Femur (tissue), 1 donor: Measurements from ENCODE around the gene CRISPLD2.
A peak's percentile ranks its signal among the peaks of the same experiment; 100 is the strongest.
"Not testable (repeated sequence)": the region's sequence is repeated elsewhere in the genome, so short reads cannot be mapped to it uniquely, and the experiment has no call there.

Source experiments
- DNase-seq: peaks from one replicate; pipeline ENCODE4 v3.0.0-alpha.2; 2017

CRISPLD2 gene

DNA sequence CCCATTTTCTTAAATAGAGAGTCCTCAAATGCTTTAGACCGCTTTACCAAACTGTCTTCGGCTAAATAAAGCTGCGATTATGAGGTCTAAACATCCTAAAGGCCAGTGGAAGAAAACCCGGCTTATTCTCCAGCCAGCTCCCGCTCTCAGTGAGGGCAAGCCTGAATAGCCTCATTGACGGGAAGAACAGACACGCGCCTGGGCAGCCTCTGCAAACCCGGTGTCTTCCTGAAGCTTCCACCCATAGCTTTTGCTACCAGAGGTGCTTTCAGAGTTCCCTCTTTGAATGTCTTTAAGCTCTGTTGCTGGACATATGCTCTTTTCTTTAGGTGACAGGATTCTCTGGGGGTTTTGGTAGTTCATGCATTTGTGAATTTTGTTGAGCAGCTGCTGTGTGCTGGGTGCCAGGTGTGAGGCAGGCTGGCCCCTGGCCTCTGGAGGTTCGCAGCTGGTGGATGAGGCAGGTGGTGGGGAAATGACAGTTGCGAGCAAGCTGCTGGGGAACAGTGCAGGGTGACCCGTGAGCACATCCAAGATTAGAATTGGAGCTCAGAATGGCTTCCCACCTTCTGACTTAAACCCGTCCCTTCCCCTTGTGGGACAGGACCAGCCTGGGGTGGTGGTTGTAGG, 44.7 kb downstream of the CRISPLD2 start:
- peak; percentile 55 for DNase-seq

GRCh38 chr16:84867696-84868095, 47.9 kb downstream of the CRISPLD2 start:
- DNase-seq = no peak

DNA sequence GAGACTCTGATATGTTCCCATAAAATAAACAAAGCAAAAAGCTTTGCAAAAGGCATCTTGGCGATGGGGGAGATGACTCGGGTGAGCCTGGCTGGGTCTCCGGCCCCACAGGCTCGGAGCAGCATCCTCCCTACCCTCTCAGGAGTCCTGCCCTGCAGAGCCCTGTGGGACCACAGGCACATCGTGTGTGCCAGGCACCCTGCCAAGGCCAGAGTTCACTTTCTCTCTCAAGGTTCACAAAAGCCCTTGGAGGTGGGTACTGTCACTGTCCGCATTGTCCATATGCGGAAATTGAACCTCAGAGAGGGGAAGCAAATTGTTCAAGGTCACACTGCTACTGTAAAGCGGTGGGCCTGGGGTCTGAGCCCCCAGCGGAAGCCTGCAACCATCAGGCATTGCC, 48.5 kb downstream of the CRISPLD2 start:
- no peak for DNase-seq

DNA sequence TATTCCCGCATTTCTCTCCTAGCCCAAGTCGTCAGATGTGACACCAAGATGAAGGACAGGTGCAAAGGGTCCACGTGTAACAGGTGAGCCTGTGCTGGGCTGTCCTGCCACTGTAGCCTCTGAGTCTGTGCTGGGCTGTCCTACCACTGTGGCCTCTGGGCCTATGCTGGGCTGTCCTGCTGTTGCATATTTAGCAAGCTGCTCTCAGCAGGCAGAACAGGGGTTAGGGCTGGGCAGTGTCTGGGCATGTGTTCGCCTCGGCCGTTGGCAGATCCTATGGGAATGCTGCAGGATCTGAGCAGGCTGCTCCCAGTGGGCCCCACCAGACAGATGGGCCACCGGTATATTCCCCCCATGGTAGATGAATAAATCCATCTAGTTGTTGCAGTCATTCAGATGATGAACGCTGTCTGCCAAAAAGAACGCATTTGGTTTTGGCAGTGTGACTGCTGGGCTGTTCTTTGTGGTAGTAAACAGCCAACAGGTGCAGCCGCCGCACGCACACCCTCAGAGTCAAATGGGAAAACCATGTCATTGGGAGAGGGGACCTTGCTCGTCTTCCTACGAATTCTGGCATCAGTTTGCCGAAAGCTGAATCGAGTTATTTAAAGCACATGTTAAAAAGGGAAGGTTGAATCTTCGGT, 49.2 kb downstream of the CRISPLD2 start:
- peak; percentile 47 for DNase-seq

DNA sequence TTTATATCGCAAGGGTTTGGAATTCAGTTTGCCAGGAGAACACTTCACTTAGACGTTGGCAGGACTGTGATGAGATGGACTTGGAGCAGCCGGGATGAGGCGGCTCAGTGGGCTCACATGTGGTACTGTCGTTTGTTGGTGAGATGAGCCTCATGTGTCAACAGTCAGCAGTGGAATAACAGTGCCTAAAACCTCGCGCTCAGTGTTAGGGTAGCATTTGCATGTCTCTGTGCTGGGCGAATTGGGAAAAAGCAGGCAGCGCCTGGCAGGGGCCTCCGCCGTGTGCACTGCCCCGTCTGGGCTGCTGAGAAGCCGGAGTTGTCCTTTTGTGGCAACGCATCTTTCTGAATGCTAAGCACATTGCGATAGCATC, 49.7 kb downstream of the CRISPLD2 start:
- DNase-seq = no peak

DNA sequence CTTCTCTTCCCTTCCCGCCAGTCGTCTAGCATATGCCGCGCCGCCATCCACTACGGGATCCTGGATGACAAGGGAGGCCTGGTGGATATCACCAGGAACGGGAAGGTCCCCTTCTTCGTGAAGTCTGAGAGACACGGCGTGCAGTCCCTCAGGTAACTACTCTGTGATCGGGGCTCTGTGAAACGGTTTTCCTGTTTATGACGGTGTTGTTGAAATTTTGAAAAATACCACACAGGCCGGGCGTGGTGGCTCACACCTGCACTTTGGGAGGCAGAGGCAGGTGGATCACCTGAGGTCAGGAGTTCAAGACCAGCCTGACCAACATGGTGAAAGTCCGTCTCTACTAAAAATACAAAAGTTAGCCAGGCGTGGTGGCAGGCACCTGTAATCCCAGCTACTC, 53.2 kb downstream of the CRISPLD2 start:
- not testable (repeated sequence) for DNase-seq

DNA sequence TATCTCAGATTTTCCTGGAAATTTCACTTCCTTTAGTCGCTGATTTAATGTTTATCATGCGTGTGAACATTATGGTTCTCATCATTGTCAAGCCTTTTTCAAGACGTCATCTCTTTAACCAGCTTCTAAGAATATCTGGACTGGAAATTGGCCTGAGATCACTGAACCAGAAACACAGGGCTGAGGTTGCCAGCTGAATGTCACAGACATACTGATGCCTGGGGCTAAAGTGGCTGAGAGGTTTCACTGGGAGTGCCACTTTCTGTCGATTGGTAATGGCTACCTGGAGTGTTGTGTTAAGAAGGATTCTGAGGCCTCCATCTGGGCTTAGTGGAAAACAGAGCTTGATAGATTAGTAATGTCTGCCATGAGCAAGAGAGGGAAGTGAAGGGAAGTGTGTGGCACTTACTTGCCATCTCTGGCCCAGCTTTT, 54.2 kb downstream of the CRISPLD2 start:
- DNase-seq = no peak

- no peak for DNase-seq
Measured at GRCh38 chr16:84874553-84874952, 54.8 kb downstream of the CRISPLD2 start.

DNA sequence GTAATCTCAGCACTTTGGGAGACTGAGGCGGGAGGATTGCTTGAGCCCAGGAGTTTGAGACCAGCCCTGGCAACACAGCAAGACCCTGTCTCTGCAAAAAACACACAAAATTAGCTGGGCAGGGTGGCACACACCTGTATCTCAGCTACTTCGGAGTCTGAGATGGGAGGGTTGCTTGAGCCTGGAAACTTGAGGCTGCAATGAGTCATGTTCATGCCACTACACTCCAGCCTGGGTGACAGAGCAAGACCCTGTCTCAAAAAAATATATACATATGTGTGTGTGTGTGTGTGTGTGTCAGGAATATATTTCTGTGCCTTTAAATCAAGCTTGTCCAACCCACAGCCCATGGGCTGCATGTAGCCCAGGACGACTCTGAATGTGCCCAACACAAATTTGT, 55.2 kb downstream of the CRISPLD2 start:
- DNase-seq = no peak

GRCh38 chr16:84875846-84876245, 56.1 kb downstream of the CRISPLD2 start:
- no peak for DNase-seq

DNA sequence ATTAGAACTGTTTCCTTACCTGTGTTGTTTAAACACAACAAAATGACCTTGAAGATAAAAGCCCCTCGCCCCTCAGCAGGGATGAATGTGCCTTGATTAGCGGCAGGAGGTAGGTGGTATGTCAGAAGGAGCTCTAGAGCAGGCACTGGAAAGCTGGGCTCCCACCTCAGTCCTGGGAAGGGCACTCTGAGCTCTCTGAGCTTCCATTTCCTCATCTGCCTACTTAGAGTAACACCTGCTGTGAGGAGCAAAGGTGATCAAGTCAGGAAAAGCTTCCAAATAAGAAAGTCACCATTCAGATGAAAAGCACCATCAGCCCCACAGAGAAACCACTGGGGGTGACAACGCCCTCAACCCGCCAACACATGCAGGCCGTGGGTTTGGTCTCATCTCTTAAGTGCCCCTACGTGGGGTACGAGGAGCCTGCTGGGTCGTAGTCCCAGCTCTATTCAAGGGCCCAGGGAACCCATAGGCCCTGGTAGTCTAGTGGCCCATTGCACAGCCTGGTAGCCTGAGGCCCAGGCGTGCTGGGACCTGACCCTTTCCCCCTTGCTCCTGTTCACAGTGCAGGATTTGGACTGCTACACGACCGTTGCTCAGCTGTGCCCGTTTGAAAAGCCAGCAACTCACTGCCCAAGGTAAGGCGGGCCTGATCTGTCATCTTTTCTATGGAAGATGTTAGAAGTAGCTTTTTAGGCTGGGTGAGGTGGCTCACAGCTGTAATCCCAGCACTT, 57.3 kb downstream of the CRISPLD2 start:
- no peak for DNase-seq

GRCh38 chr16:84878770-84879169, 59.0 kb downstream of the CRISPLD2 start:
- DNase-seq = no peak

GRCh38 chr16:84879569-84880487, 60.0 kb downstream of the CRISPLD2 start:
- DNase-seq = no peak

DNA sequence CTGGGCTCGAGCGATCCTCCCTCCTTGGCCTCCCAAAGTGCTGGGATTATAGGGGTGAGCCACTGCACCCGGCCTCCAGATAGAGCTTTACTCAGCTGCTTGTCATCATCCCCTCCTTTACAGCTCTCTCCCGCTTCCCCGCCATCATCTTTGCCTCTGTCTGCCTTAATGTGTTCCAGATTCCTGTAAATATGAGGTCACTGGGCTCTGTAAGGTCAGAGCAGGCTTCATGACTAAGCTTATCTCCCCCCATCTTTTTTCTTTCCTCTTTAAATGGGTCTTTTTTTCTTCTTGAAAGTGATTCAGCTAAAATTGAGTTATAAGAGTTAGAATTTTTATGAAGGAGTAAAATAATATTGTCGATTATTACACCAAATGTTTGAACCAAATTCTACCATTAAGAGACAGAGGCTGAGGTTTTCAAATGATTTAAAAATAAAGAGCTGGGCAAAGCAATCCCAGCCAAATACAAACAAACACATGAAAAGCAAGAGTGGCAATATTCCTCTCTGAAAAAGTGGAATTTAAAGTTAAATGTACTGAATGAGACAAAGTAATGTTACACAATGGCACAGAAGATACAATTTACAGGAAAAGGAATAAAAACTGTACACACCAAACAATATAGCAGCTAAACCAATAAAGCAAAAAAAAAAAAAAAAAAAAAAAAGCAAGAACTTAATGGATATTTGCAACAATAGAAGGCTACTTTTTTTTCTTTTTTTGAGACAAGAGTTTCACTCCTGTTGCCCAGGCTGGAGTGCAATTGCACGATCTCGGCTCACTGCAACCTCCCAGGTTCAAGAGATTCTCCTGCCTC, 62.1 kb downstream of the CRISPLD2 start:
- DNase-seq = no peak

DNA sequence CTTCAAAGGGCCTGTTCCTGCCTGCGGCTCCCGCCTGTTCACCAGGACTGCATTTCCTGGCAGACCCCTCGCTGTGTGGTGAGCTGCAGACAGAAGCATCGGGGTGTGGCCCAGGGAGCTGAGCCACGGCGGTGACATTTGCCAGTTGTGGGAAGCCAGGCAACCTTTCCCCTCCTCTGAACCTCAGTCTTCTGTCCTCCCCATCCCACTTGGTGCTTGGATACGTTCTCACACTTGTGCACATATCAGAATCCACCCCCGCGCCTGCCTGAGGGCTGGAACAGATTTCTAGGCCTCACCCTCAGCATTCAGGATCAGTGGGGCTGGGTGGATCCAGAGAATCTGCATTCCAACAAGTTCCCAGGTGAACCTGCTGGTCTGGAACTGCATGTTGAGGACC, 63.5 kb downstream of the CRISPLD2 start:
- DNase-seq = no peak

DNA sequence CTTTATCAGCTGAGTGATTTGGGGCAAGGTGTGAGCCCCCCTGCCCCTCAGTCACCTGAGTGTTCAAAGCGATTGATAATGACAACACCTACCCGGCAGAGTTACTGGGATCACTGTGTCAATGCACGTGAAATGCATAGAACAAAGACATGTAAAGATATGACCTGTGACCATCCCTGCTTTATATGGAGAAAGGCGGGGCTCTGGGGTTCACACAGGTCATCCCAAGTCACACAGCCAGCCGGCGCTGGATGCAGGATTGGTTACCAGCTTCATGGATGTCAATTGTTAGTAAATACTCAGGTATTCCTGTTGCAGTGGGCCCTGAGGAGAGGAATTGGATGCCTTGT, 64.4 kb downstream of the CRISPLD2 start:
- no peak for DNase-seq

- peak; percentile 39 for DNase-seq
Measured at GRCh38 chr16:84884596-84885341, 65.0 kb downstream of the CRISPLD2 start.

DNA sequence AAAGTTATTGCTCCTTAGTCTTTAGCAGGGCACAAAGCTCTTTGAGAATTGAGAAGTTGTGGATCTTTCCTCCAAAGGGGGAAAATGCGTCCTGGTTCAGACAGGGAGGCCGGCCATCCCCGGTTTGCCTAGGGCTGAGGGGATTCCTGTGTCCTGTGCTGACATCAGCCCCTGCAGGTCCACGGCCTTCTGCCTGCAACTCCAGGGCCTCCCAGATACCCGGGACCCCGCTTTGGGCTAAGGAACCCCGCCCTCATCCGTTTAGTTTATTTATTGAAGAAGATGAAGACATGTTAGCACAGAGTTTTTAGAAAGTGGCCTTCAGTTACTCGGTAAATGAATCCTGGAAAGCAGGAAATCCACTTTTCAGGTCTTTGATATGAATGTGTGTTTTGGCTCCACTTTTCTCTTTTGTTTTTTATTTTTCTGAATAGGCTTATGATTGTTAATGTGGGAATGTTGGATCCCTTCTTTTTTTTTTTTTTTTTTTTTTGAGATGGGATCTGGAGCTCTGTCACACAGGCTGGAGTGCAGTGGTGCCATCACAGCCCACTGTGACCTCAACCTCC, 65.6 kb downstream of the CRISPLD2 start:
- no peak for DNase-seq

DNA sequence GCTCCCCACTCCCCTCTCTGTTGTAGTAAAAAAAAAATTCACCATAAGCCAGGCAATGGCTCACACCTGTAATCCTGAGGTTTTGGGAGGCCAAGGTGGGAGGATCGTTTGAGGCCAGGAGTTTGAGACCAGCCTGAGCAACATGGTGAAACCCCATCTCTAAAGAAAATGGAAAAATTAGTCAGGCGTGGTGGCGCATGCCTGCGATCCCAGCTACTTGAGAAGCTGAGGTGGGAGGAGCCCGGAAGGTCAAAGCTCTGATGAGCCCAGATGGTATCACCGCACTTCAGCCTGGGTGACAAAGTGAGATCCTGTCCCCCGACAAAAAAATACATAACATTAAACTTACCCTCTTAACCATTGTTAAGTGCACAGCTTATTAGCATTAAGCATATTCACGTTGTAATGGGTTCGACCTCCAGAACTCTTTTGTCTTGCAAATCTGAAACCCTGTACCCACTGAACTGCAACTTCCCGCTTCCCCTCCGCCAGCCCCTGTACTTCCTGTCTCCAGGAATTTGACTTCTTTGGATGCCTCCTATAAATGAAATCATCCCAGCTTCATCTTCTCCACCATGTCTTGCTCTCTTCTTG, 66.8 kb downstream of the CRISPLD2 start:
- DNase-seq = no peak

- no peak for DNase-seq
Measured at GRCh38 chr16:84887207-84887606, 67.4 kb downstream of the CRISPLD2 start.

DNA sequence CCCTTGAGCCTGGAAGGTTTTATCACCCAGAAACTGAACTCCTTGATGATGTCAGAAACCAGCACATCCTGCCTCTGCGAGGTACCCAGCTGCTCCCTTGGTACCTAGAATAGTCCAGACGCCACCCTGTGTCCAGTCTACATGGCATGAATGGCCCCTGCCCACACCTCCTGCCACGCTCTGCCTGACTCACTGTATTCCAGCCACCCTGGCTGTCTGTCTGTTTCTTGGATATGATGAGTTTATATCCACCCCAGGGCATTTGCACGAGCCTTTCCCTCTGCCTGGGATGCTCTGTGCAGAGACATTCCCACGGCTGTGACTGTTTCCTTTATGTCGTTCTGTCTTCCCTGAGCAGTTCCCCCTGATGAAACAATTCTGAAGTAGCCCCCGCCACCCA, 68.7 kb downstream of the CRISPLD2 start:
- DNase-seq = no peak
